ENCODE data around the gene RPN1. TPM values are rescaled to one million over a fixed set of nuclear protein-coding genes. Genes with fewer than 3 reads are reported as not detected.

RPN1 gene
- total RNA-seq: 159 TPM

GRCh38 chr3:128650096-128651050 lies at the start of gene RPN1:
Gene RPN1, minus strand, starts transcription at chr3:128650818. Its CDS starts 18 bp downstream, at chr3:128650800.
- Histone ChIP-seq H3K27me3 (ENCODE audit: control insufficient read depth in 3 of 3, insufficient read depth in 3 of 3, low read length in 3 of 3) (no peaks in the 10 kb centered on the region), H3K4me1 (ENCODE audit: control insufficient read depth in 3 of 3, insufficient read depth in 3 of 3, low read length in 3 of 3) (peaks cover 4 to 16% (median 12%) of the 10 kb centered on the region in 3 donors), H3K9me3 (ENCODE audit: control insufficient read depth in 3 of 3, low read length in 3 of 3) (no peaks in the 10 kb centered on the region), H3K9ac (ENCODE audit: low read depth in 1 of 3, low read length in 3 of 3) (peak within 1 kb of the TSS; percentile 96 to 99 (median 99)), H3K27ac (ENCODE audit: low read depth, low read length) (peak within 1 kb of the TSS; percentile 98), H3K4me3 (ENCODE audit: low read length in 3 of 3) (peak within 1 kb of the TSS; percentile 91 to 99 (median 99)), H3K36me3 (ENCODE audit: control insufficient read depth in 3 of 3, insufficient read depth in 3 of 3, low read length in 3 of 3) (no peaks in the 10 kb centered on the region)

GRCh38 chr3:128698211-128699047 lies 47.8 kb upstream of the RPN1 start:
- Histone ChIP-seq H3K9me3 (ENCODE audit: control insufficient read depth in 3 of 3, low read length in 3 of 3) (no peaks in the 10 kb centered on the region), H3K27ac (ENCODE audit: low read depth, low read length) (peak overlapping the region; percentile 70), H3K4me3 (ENCODE audit: low read length in 3 of 3) (peak overlapping the region; percentile 64 to 82 (median 82)), H3K4me1 (ENCODE audit: control insufficient read depth in 3 of 3, insufficient read depth in 3 of 3, low read length in 3 of 3) (peaks cover 0 to 4% (median 0%) of the 10 kb centered on the region in 3 donors), H3K36me3 (ENCODE audit: control insufficient read depth in 3 of 3, insufficient read depth in 3 of 3, low read length in 3 of 3) (no peaks in the 10 kb centered on the region), H3K9ac (ENCODE audit: low read depth in 1 of 3, low read length in 3 of 3) (peak overlapping the region; percentile 74 to 90 (median 84)), H3K27me3 (ENCODE audit: control insufficient read depth in 3 of 3, insufficient read depth in 3 of 3, low read length in 3 of 3) (no peaks in the 10 kb centered on the region)

GRCh38 chr3:128697341-128697740 lies 46.7 kb upstream of the RPN1 start:
- H3K4me1 ChIP-seq (ENCODE audit: control insufficient read depth in 3 of 3, insufficient read depth in 3 of 3, low read length in 3 of 3): peaks cover 0 to 4% (median 0%) of the 10 kb centered on the region in 3 donors
- no peaks in the 10 kb centered on the region for H3K36me3 ChIP-seq (ENCODE audit: control insufficient read depth in 3 of 3, insufficient read depth in 3 of 3, low read length in 3 of 3)
- H3K4me3 ChIP-seq (ENCODE audit: low read length in 3 of 3): no peak overlapping the region
- H3K27ac ChIP-seq (ENCODE audit: low read depth, low read length): no peak overlapping the region
- H3K9me3 ChIP-seq (ENCODE audit: control insufficient read depth in 3 of 3, low read length in 3 of 3): no peaks in the 10 kb centered on the region
- no peaks in the 10 kb centered on the region for H3K27me3 ChIP-seq (ENCODE audit: control insufficient read depth in 3 of 3, insufficient read depth in 3 of 3, low read length in 3 of 3)
- H3K9ac ChIP-seq (ENCODE audit: low read depth in 1 of 3, low read length in 3 of 3): no peak overlapping the region

- Histone ChIP-seq H3K36me3 (ENCODE audit: control insufficient read depth in 3 of 3, insufficient read depth in 3 of 3, low read length in 3 of 3) (no peaks in the 10 kb centered on the region), H3K9me3 (ENCODE audit: control insufficient read depth in 3 of 3, low read length in 3 of 3) (no peaks in the 10 kb centered on the region), H3K27me3 (ENCODE audit: control insufficient read depth in 3 of 3, insufficient read depth in 3 of 3, low read length in 3 of 3) (no peaks in the 10 kb centered on the region), H3K9ac (ENCODE audit: low read depth in 1 of 3, low read length in 3 of 3) (no peak overlapping the region), H3K4me3 (ENCODE audit: low read length in 3 of 3) (no peak overlapping the region), H3K27ac (ENCODE audit: low read depth, low read length) (no peak overlapping the region), H3K4me1 (ENCODE audit: control insufficient read depth in 3 of 3, insufficient read depth in 3 of 3, low read length in 3 of 3) (peaks cover 0 to 4% (median 0%) of the 10 kb centered on the region in 3 donors)
Observed at GRCh38 chr3:128693696-128694095, 43.1 kb upstream of the RPN1 start.

- H3K27me3 ChIP-seq (ENCODE audit: control insufficient read depth in 3 of 3, insufficient read depth in 3 of 3, low read length in 3 of 3): no peaks in the 10 kb centered on the region
- H3K9me3 ChIP-seq (ENCODE audit: control insufficient read depth in 3 of 3, low read length in 3 of 3): no peaks in the 10 kb centered on the region
- no peaks in the 10 kb centered on the region for H3K4me1 ChIP-seq (ENCODE audit: control insufficient read depth in 3 of 3, insufficient read depth in 3 of 3, low read length in 3 of 3)
- H3K9ac ChIP-seq (ENCODE audit: low read depth in 1 of 3, low read length in 3 of 3): no peak overlapping the region
- H3K4me3 ChIP-seq (ENCODE audit: low read length in 3 of 3): no peak overlapping the region
- H3K27ac ChIP-seq (ENCODE audit: low read depth, low read length): no peak overlapping the region
- no peaks in the 10 kb centered on the region for H3K36me3 ChIP-seq (ENCODE audit: control insufficient read depth in 3 of 3, insufficient read depth in 3 of 3, low read length in 3 of 3)
Observed at GRCh38 chr3:128689060-128689459, 38.4 kb upstream of the RPN1 start.

- H3K27me3 ChIP-seq (ENCODE audit: control insufficient read depth in 3 of 3, insufficient read depth in 3 of 3, low read length in 3 of 3): no peaks in the 10 kb centered on the region
- no peak overlapping the region for H3K4me3 ChIP-seq (ENCODE audit: low read length in 3 of 3)
- H3K27ac ChIP-seq (ENCODE audit: low read depth, low read length): no peak overlapping the region
- no peaks in the 10 kb centered on the region for H3K9me3 ChIP-seq (ENCODE audit: control insufficient read depth in 3 of 3, low read length in 3 of 3)
- H3K36me3 ChIP-seq (ENCODE audit: control insufficient read depth in 3 of 3, insufficient read depth in 3 of 3, low read length in 3 of 3): no peaks in the 10 kb centered on the region
- H3K9ac ChIP-seq (ENCODE audit: low read depth in 1 of 3, low read length in 3 of 3): no peak overlapping the region
- H3K4me1 ChIP-seq (ENCODE audit: control insufficient read depth in 3 of 3, insufficient read depth in 3 of 3, low read length in 3 of 3): peaks cover 0 to 4% (median under 1%) of the 10 kb centered on the region in 3 donors
Observed at GRCh38 chr3:128686465-128686864, 35.8 kb upstream of the RPN1 start.

GRCh38 chr3:128684986-128685726 lies 34.5 kb upstream of the RPN1 start:
- Histone ChIP-seq H3K9me3 (ENCODE audit: control insufficient read depth in 3 of 3, low read length in 3 of 3) (no peaks in the 10 kb centered on the region), H3K4me3 (ENCODE audit: low read length in 3 of 3) (no peak overlapping the region), H3K27ac (ENCODE audit: low read depth, low read length) (no peak overlapping the region), H3K27me3 (ENCODE audit: control insufficient read depth in 3 of 3, insufficient read depth in 3 of 3, low read length in 3 of 3) (no peaks in the 10 kb centered on the region), H3K9ac (ENCODE audit: low read depth in 1 of 3, low read length in 3 of 3) (no peak overlapping the region), H3K4me1 (ENCODE audit: control insufficient read depth in 3 of 3, insufficient read depth in 3 of 3, low read length in 3 of 3) (peaks cover 3 to 9% (median 5%) of the 10 kb centered on the region in 3 donors), H3K36me3 (ENCODE audit: control insufficient read depth in 3 of 3, insufficient read depth in 3 of 3, low read length in 3 of 3) (no peaks in the 10 kb centered on the region)

GRCh38 chr3:128683957-128684356 lies 33.3 kb upstream of the RPN1 start:
- Histone ChIP-seq H3K9ac (ENCODE audit: low read depth in 1 of 3, low read length in 3 of 3) (no peak overlapping the region), H3K27ac (ENCODE audit: low read depth, low read length) (no peak overlapping the region), H3K27me3 (ENCODE audit: control insufficient read depth in 3 of 3, insufficient read depth in 3 of 3, low read length in 3 of 3) (no peaks in the 10 kb centered on the region), H3K4me3 (ENCODE audit: low read length in 3 of 3) (no peak overlapping the region), H3K9me3 (ENCODE audit: control insufficient read depth in 3 of 3, low read length in 3 of 3) (no peaks in the 10 kb centered on the region), H3K4me1 (ENCODE audit: control insufficient read depth in 3 of 3, insufficient read depth in 3 of 3, low read length in 3 of 3) (peaks cover 3 to 9% (median 5%) of the 10 kb centered on the region in 3 donors), H3K36me3 (ENCODE audit: control insufficient read depth in 3 of 3, insufficient read depth in 3 of 3, low read length in 3 of 3) (no peaks in the 10 kb centered on the region)

GRCh38 chr3:128681369-128681829 lies 30.8 kb upstream of the RPN1 start:
- H3K36me3 ChIP-seq (ENCODE audit: control insufficient read depth in 3 of 3, insufficient read depth in 3 of 3, low read length in 3 of 3): no peaks in the 10 kb centered on the region
- no peaks in the 10 kb centered on the region for H3K27me3 ChIP-seq (ENCODE audit: control insufficient read depth in 3 of 3, insufficient read depth in 3 of 3, low read length in 3 of 3)
- no peaks in the 10 kb centered on the region for H3K9me3 ChIP-seq (ENCODE audit: control insufficient read depth in 3 of 3, low read length in 3 of 3)
- H3K4me3 ChIP-seq (ENCODE audit: low read length in 3 of 3): peak overlapping the region; percentile 80 to 99 (median 99)
- H3K4me1 ChIP-seq (ENCODE audit: control insufficient read depth in 3 of 3, insufficient read depth in 3 of 3, low read length in 3 of 3): peaks cover 3 to 9% (median 5%) of the 10 kb centered on the region in 3 donors
- peak overlapping the region; percentile 88 for H3K27ac ChIP-seq (ENCODE audit: low read depth, low read length)
- H3K9ac ChIP-seq (ENCODE audit: low read depth in 1 of 3, low read length in 3 of 3): peak overlapping the region; percentile 75 to 98 (median 97)

Data from skeletal muscle tissue (tissue), 4 donors.